A549 treated with CORT108297 at 1 μM for 4 hours (cell line): Measurements from ENCODE around the gene KIR3DL3. TPM values are rescaled to one million over a fixed set of nuclear protein-coding genes. Genes with fewer than 3 reads are reported as not detected.

ENCODE experiments used
- total RNA-seq: library from RNA; stranded (reverse); fragments of 200-300 nt; extraction: Qiagen RNA extraction; gene quantifications from 5 replicates; pipeline ENCODE4 v1.2.3, GENCODE V29; 2022

The KIR3DL3 gene
- total RNA-seq: not detected in 5 replicates

GRCh38 chr19:54724142-54724541, at the start of gene KIR3DL3:
TSS of gene KIR3DL3 (plus strand) at chr19:54724442. CDS start at chr19:54724497, 55 bp downstream.

GRCh38 chr19:54738306-54738705, 14.1 kb downstream of the KIR3DL3 start, which contains the start of gene KIR2DL3:
TSS of gene KIR2DL3 (plus strand) at chr19:54738513. CDS start at chr19:54738546, 33 bp downstream.

GRCh38 chr19:54769646-54770045, 45.4 kb downstream of the KIR3DL3 start, which contains the start of gene KIR2DL1:
TSS of gene KIR2DL1 (plus strand) at chr19:54769793. CDS start at chr19:54769851, 58 bp downstream.

Other genes starting within 250 kb of the KIR3DL3 start
- gene LAIR2, start 221.6 kb upstream of the KIR3DL3 start, total RNA-seq: not detected in 5 replicates
- gene LILRA2, start 150.7 kb upstream of the KIR3DL3 start, total RNA-seq: not detected in 5 replicates
- not detected in 5 replicates for gene LILRA1, start 130.8 kb upstream of the KIR3DL3 start, total RNA-seq
- 0.08 TPM in 1 of 5 replicates, not detected in the others for gene LILRB1, start 94.0 kb upstream of the KIR3DL3 start, total RNA-seq
- 0.06 TPM in 1 of 5 replicates, not detected in the others for gene LILRB4, start 61.5 kb upstream of the KIR3DL3 start, total RNA-seq
- gene KIR2DL3, start 14.1 kb downstream of the KIR3DL3 start, total RNA-seq: not detected in 5 replicates
- not detected in 5 replicates for gene KIR2DL1, start 45.4 kb downstream of the KIR3DL3 start, total RNA-seq
- not detected in 5 replicates for gene KIR2DL4, start 79.2 kb downstream of the KIR3DL3 start, total RNA-seq
- not detected in 5 replicates for gene KIR3DL1, start 92.0 kb downstream of the KIR3DL3 start, total RNA-seq
- gene KIR2DS4, start 108.2 kb downstream of the KIR3DL3 start, total RNA-seq: not detected in 5 replicates
- not detected in 5 replicates for gene KIR3DL2, start 126.0 kb downstream of the KIR3DL3 start, total RNA-seq
- not detected in 5 replicates for gene FCAR, start 149.8 kb downstream of the KIR3DL3 start, total RNA-seq
- not detected in 5 replicates for gene NCR1, start 181.7 kb downstream of the KIR3DL3 start, total RNA-seq
- not detected in 5 replicates for gene NLRP7, start 223.1 kb downstream of the KIR3DL3 start, total RNA-seq
- gene NLRP2, start 241.9 kb downstream of the KIR3DL3 start, total RNA-seq: 24.3 to 27.9 TPM (median 26.7 TPM) in 5 replicates